ENCODE data around the gene MED27. TPM values are rescaled to one million over a fixed set of nuclear protein-coding genes. Genes with fewer than 3 reads are reported as not detected.

MED27 gene
- total and polyA plus RNA-seq, 9 of the 15 experiments (the other 6 are each of a cell fraction or from before 2014, with no cell fraction given): 24.4 to 91.0 (median 36.1) TPM

DNA sequence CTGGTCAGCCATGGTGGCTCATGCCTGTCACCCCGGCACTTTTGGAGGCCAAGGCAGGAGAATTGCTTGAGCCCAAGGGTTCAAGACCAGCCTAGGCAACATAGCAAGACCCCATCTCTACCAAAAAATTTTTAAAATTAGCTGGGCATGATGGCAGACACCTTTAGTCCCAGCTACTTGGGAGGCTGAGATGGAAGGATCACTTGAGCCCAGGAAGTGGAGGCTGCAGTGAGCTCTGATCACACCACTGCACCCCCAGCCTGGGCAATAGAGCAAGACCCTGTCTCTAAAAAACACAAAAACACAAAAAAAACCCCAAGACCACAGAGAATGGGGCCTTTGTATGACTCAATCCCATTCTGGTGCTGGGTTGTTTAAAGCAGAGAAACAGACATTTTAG lies 44.0 kb downstream of the MED27 start:
- intact Hi-C loops (cut with micrococcal nuclease): no loop called here
- Histone ChIP-seq H3K4me3 (no peak overlapping the region), H3K36me3 (ENCODE audit: control insufficient read depth, insufficient read depth, low read length) (no peaks in the 10 kb centered on the region), H3K9ac (ENCODE audit: insufficient read depth in 1 of 2, low read depth in 2 of 2, low read length in 2 of 2) (no peak overlapping the region), H3K4me2 (ENCODE audit: insufficient read depth, low read length) (no peak overlapping the region), H3K4me1 (replicated peaks in 1 of 2; ENCODE audit: control insufficient read depth in 2 of 2, insufficient read depth in 2 of 2, low read length in 2 of 2) (peaks cover 0 to 3% of the 10 kb centered on the region in 2 experiments; a peak in 2 of 5 replicates), H3K9me3 (replicated peaks; ENCODE audit: control insufficient read depth, insufficient read depth, low read depth, low read length) (no peaks in the 10 kb centered on the region), H3K27ac (ENCODE audit: extremely low read depth, low read depth, low read length) (no peak overlapping the region), H2AFZ (ENCODE audit: low read depth, low read length) (no peak overlapping the region), H4K20me1 (replicated peaks; ENCODE audit: control insufficient read depth, insufficient read depth, low read length) (peaks cover 26% of the 10 kb centered on the region), H3K27me3 (ENCODE audit: control insufficient read depth in 2 of 2, insufficient read depth in 2 of 2, low read length in 2 of 2) (no peaks in the 10 kb centered on the region), H3K79me2 (ENCODE audit: control insufficient read depth, insufficient read depth, low read length) (0 out of 3 replicates have a peak, but pooled peaks cover 3% of the 10 kb centered on the region), H3K9me1 (ENCODE audit: control insufficient read depth, insufficient read depth, low read length) (no peaks in the 10 kb centered on the region)
- in situ Hi-C loops (cut with MboI): no loop called here
- CTCF ChIA-PET (ENCODE audit: low intra/inter-chr PET ratio): no interaction called here
- ATAC-seq: no peak
- POLR2A ChIA-PET: interaction anchor here (0.9 kb wide), 1 partner anchor 12 kb away, joined by 3 read pairs; no protein-coding TSS in a partner anchor
- DNase-seq (ENCODE audit: extremely low read depth in 1 of 4, low spot score in 3 of 4): no peak
- WGBS (ENCODE audit: insufficient coverage, low coverage, missing lambda C conversion rate): 92% methylated on average over 1 of the region's 1 CpG
- FAIRE-seq: no peak
- BruUV-seq (replicated peaks): no TSS peak
- TF ChIP-seq CHCHD3 (CRISPR knock-in tag; IDR thresholded peaks at IDR 0.05): no peak
- no peak for TF ChIP-seq ZNF324 (CRISPR knock-in tag; IDR thresholded peaks at IDR 0.05)
- TF ChIP-seq, protein P1, sequence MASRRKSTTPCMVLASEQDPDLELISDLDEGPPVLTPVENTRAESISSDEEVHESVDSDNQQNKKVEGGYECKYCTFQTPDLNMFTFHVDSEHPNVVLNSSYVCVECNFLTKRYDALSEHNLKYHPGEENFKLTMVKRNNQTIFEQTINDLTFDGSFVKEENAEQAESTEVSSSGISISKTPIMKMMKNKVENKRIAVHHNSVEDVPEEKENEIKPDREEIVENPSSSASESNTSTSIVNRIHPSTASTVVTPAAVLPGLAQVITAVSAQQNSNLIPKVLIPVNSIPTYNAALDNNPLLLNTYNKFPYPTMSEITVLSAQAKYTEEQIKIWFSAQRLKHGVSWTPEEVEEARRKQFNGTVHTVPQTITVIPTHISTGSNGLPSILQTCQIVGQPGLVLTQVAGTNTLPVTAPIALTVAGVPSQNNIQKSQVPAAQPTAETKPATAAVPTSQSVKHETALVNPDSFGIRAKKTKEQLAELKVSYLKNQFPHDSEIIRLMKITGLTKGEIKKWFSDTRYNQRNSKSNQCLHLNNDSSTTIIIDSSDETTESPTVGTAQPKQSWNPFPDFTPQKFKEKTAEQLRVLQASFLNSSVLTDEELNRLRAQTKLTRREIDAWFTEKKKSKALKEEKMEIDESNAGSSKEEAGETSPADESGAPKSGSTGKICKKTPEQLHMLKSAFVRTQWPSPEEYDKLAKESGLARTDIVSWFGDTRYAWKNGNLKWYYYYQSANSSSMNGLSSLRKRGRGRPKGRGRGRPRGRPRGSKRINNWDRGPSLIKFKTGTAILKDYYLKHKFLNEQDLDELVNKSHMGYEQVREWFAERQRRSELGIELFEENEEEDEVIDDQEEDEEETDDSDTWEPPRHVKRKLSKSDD (conservative IDR thresholded peaks at IDR 0.05; ENCODE audit: low read length): no peak
- peak; percentile 64 for TF ChIP-seq ZNF121 (CRISPR knock-in tag; conservative IDR thresholded peaks at IDR 0.05)
- no peak for TF ChIP-seq ZKSCAN1 (IDR thresholded peaks at IDR 0.05; ENCODE audit: low read depth, low read length)
- TF ChIP-seq TEAD1 (CRISPR knock-in tag; IDR thresholded peaks at IDR 0.05): no peak
- TF ChIP-seq NELFE (IDR thresholded peaks at IDR 0.05; ENCODE audit: insufficient read depth, insufficient read length): no peak

All from K562 (cell line).